ENCODE results near the gene URAD. TPM values are rescaled to one million over a fixed set of nuclear protein-coding genes. Genes with fewer than 3 reads are reported as not detected.
"Not testable (repeated sequence)": the region's sequence is repeated elsewhere in the genome, so short reads cannot be mapped to it uniquely, and the experiment has no call there.

Gene URAD
- total RNA-seq, 1 donor from 2014 or later = not detected

DNA sequence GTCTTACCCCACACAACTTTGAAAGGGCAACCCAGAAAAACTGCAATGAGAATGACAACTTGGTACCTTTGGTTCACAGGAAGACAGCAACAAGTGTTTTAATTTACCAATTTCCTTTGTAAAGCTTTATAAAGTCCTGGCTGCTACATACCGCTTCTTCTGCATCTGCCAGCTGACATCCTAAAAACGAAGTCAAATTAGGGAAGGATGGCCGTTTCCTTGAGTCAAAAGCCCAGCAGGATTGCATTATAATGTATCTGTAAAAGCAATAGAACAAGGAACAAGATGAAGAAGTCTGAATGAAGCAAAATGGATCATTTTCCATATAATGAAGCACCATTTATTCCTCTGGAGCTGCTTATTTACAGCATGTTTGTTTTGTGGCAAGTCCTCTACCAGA is 25.8 kb upstream of the URAD start:
- intact Hi-C loops (cut with DNase I) = no loop called here
- no peaks in the 10 kb centered on the region for H3K27me3 ChIP-seq
- TF ChIP-seq, protein P1, sequence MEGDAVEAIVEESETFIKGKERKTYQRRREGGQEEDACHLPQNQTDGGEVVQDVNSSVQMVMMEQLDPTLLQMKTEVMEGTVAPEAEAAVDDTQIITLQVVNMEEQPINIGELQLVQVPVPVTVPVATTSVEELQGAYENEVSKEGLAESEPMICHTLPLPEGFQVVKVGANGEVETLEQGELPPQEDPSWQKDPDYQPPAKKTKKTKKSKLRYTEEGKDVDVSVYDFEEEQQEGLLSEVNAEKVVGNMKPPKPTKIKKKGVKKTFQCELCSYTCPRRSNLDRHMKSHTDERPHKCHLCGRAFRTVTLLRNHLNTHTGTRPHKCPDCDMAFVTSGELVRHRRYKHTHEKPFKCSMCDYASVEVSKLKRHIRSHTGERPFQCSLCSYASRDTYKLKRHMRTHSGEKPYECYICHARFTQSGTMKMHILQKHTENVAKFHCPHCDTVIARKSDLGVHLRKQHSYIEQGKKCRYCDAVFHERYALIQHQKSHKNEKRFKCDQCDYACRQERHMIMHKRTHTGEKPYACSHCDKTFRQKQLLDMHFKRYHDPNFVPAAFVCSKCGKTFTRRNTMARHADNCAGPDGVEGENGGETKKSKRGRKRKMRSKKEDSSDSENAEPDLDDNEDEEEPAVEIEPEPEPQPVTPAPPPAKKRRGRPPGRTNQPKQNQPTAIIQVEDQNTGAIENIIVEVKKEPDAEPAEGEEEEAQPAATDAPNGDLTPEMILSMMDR (IDR thresholded peaks at IDR 0.05) = no peak
- no peak overlapping the region for H3K4me3 ChIP-seq
- H3K36me3 ChIP-seq = no peaks in the 10 kb centered on the region
- no peak overlapping the region for H3K27ac ChIP-seq
- no peak for DNase-seq (ENCODE audit: low spot score in 2 of 2)
- H3K9me3 ChIP-seq = no peaks in the 10 kb centered on the region
- no peaks in the 10 kb centered on the region for H3K4me1 ChIP-seq

- Histone ChIP-seq H3K9me3 (no peaks in the 10 kb centered on the region), H3K36me3 (no peaks in the 10 kb centered on the region), H3K4me3 (no peak overlapping the region), H3K27me3 (no peaks in the 10 kb centered on the region), H3K4me1 (no peaks in the 10 kb centered on the region), H3K27ac (no peak overlapping the region)
- no peak for DNase-seq (ENCODE audit: low spot score in 2 of 2)
- intact Hi-C loops (cut with DNase I) = no loop called here
- TF ChIP-seq, protein P1 (IDR thresholded peaks at IDR 0.05) = no peak
Observed at GRCh38 chr13:28013482-28013881, 25.0 kb upstream of the URAD start.

DNA sequence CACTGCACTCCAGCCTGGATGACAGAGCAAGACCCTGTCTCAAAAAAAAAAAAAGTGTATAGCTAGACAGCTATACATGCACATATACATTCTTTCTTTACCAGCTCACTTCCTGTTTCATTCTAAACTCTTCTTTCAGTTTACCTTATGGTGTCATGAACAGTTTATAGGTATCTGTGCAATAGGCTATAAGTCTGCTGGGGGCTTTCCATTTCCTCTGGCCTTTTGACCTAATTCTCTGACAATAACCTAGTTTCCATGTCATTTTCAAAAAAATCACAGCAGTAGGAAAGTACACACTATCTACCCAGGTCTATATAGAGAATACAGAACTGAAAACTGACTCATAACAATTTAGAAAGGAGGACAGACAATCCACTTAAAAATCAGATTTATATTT is 24.4 kb upstream of the URAD start:
- no peak for DNase-seq (ENCODE audit: low spot score in 2 of 2)
- no peaks in the 10 kb centered on the region for H3K36me3 ChIP-seq
- TF ChIP-seq, protein P1 (IDR thresholded peaks at IDR 0.05) = no peak
- no peak overlapping the region for H3K27ac ChIP-seq
- no peaks in the 10 kb centered on the region for H3K27me3 ChIP-seq
- H3K4me3 ChIP-seq = no peak overlapping the region
- H3K9me3 ChIP-seq = no peaks in the 10 kb centered on the region
- H3K4me1 ChIP-seq = no peaks in the 10 kb centered on the region
- intact Hi-C loops (cut with DNase I) = no loop called here

DNA sequence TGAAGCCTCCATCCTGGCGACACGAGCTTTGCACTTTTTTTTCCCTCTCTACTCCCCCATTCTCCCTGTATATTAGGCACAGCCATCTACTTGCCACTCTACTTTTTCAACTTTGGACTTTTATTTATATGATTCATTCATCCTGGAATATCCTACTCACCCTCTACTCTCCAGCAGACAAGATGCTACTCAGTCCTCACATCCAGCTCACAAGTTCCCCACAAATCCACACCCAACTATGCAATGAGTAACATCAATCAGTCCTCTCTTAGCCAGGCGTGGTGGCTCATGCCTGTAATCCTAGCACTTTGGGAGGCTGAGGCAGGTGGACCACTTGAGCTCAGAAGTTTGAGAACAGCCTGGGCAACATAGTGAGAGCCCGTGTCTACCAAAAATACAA is 23.9 kb upstream of the URAD start:
- no peaks in the 10 kb centered on the region for H3K27me3 ChIP-seq
- no peaks in the 10 kb centered on the region for H3K4me1 ChIP-seq
- no peaks in the 10 kb centered on the region for H3K9me3 ChIP-seq
- intact Hi-C loops (cut with DNase I) = no loop called here
- H3K27ac ChIP-seq = no peak overlapping the region
- no peak for DNase-seq (ENCODE audit: low spot score in 2 of 2)
- TF ChIP-seq, protein P1 (IDR thresholded peaks at IDR 0.05) = no peak
- H3K4me3 ChIP-seq = no peak overlapping the region
- no peaks in the 10 kb centered on the region for H3K36me3 ChIP-seq

DNA sequence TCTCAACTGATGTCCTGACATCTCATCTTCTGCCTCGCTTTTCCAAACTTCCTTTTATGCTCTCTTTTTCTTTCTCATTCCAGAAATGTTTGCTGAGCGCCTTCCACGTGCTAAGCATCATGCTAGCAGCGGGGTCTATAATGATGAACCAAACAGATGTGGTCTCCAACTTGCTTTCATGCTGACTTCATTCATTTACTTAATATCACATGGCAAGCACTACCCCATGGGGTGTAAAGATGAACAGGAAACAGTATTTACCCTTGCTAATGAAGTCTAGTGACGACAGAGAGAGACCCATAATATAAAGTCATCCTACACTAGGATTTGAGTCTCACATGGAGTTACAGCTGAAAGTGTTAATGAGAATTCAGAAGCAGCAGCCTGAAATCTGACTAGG is 21.6 kb upstream of the URAD start:
- DNase-seq (ENCODE audit: low spot score in 2 of 2) = no peak
- TF ChIP-seq, protein P1 (IDR thresholded peaks at IDR 0.05) = no peak
- H3K36me3 ChIP-seq = no peaks in the 10 kb centered on the region

DNA sequence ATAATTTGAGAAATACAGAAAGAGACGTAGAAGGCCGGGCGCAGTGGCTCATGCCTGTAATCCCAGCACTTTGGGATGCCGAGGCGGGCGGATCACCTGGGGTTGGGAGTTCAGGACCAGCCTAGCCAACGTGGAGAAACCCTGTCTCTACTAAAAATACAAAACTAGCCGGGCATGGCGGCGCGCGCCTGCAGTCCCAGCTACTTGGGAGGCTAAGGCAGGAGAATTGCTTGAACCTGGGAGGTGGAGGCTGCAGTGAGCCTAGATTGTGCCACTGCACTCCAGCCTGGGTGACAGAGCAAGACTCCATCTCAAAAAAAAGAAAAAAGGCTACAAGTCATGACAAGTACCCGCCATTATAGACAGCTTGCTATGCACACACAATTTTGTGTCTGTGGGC is 16.5 kb upstream of the URAD start:
- H3K27me3 ChIP-seq; DNase-seq (ENCODE audit: low spot score in 2 of 2); H3K9me3 ChIP-seq; H3K4me1 ChIP-seq; H3K36me3 ChIP-seq; intact Hi-C loops (cut with DNase I); H3K27ac ChIP-seq; H3K4me3 ChIP-seq: not testable (repeated sequence)

More for the DNA sequence above, 21.6 kb upstream of the URAD start:
- no peaks in the 10 kb centered on the region for H3K4me1 ChIP-seq
- H3K4me3 ChIP-seq = no peak overlapping the region
- no peaks in the 10 kb centered on the region for H3K9me3 ChIP-seq
- intact Hi-C loops (cut with DNase I) = no loop called here
- H3K27ac ChIP-seq = no peak overlapping the region
- no peaks in the 10 kb centered on the region for H3K27me3 ChIP-seq

Data from ascending aorta (tissue), 2 donors.